Measurements from ENCODE around the gene RFK. TPM values are rescaled to one million over a fixed set of nuclear protein-coding genes. Genes with fewer than 3 reads are reported as not detected.

Gene RFK
- total RNA-seq, 2 donors from 2014 or later: 16.5 to 17.4 TPM

- no peaks in the 10 kb centered on the region for H3K27me3 ChIP-seq (ENCODE audit: control insufficient read depth, insufficient read depth, low read length, poor library complexity, severe bottlenecking)
- WGBS, 2 experiments (ENCODE audit: insufficient coverage in 1 of 2, insufficient read length in 1 of 2): 93 to 96% methylated on average over 5 to 8 of the region's 8 CpGs
- no peak overlapping the region for H3K9ac ChIP-seq (ENCODE audit: extremely low read depth, low read length, poor library complexity, severe bottlenecking)
- no peak overlapping the region for H3K27ac ChIP-seq (ENCODE audit: low read depth, low read length)
- no peaks in the 10 kb centered on the region for H3K36me3 ChIP-seq (ENCODE audit: control insufficient read depth, insufficient read depth, low read length)
- no peak for DNase-seq
- Mint-ChIP-seq H3K27me3 (ENCODE audit: insufficient read depth) (no peaks in the 10 kb centered on the region), H3K36me3 (ENCODE audit: low read depth) (no peaks in the 10 kb centered on the region), H3K4me3 (no peak overlapping the region), H3K4me1 (peaks cover 3% of the 10 kb centered on the region), H3K27ac (no peak overlapping the region), H3K9me3 (no peaks in the 10 kb centered on the region)
- H3K9me3 ChIP-seq (ENCODE audit: control insufficient read depth, low read length): no peaks in the 10 kb centered on the region
- no peak for TF ChIP-seq CTCF (conservative IDR thresholded peaks at IDR 0.05)
- H3K4me3 ChIP-seq (ENCODE audit: low read length): no peak overlapping the region
- no peaks in the 10 kb centered on the region for H3K4me1 ChIP-seq (ENCODE audit: control insufficient read depth, insufficient read depth, low read length)
Measured at GRCh38 chr9:76425677-76426453, 31.6 kb upstream of the RFK start.

GRCh38 chr9:76424491-76424890 is 30.3 kb upstream of the RFK start:
- no peaks in the 10 kb centered on the region for H3K4me1 ChIP-seq (ENCODE audit: control insufficient read depth, insufficient read depth, low read length)
- H3K27me3 ChIP-seq (ENCODE audit: control insufficient read depth, insufficient read depth, low read length, poor library complexity, severe bottlenecking): no peaks in the 10 kb centered on the region
- H3K9me3 ChIP-seq (ENCODE audit: control insufficient read depth, low read length): no peaks in the 10 kb centered on the region
- Mint-ChIP-seq H3K9me3 (no peaks in the 10 kb centered on the region), H3K27ac (no peak overlapping the region), H3K4me1 (peaks cover 3% of the 10 kb centered on the region), H3K27me3 (ENCODE audit: insufficient read depth) (no peaks in the 10 kb centered on the region), H3K36me3 (ENCODE audit: low read depth) (no peaks in the 10 kb centered on the region), H3K4me3 (no peak overlapping the region)
- no peak for DNase-seq
- no peak for TF ChIP-seq CTCF (conservative IDR thresholded peaks at IDR 0.05)
- H3K36me3 ChIP-seq (ENCODE audit: control insufficient read depth, insufficient read depth, low read length): no peaks in the 10 kb centered on the region
- no peak overlapping the region for H3K4me3 ChIP-seq (ENCODE audit: low read length)
- H3K9ac ChIP-seq (ENCODE audit: extremely low read depth, low read length, poor library complexity, severe bottlenecking): no peak overlapping the region
- no peak overlapping the region for H3K27ac ChIP-seq (ENCODE audit: low read depth, low read length)
- 95% methylated on average over 4 of the region's 4 CpGs; no CpG with 5 or more reads in 1 of the 2 experiments for WGBS, 2 experiments (ENCODE audit: insufficient coverage in 1 of 2, insufficient read length in 1 of 2)

GRCh38 chr9:76423216-76424177 is 29.3 kb upstream of the RFK start:
- no peak for DNase-seq
- H3K27ac Mint-ChIP-seq: no peak overlapping the region
- Histone ChIP-seq H3K4me3 (ENCODE audit: low read length) (no peak overlapping the region), H3K9ac (ENCODE audit: extremely low read depth, low read length, poor library complexity, severe bottlenecking) (no peak overlapping the region), H3K27me3 (ENCODE audit: control insufficient read depth, insufficient read depth, low read length, poor library complexity, severe bottlenecking) (no peaks in the 10 kb centered on the region), H3K9me3 (ENCODE audit: control insufficient read depth, low read length) (no peaks in the 10 kb centered on the region), H3K27ac (ENCODE audit: low read depth, low read length) (no peak overlapping the region), H3K36me3 (ENCODE audit: control insufficient read depth, insufficient read depth, low read length) (no peaks in the 10 kb centered on the region), H3K4me1 (ENCODE audit: control insufficient read depth, insufficient read depth, low read length) (no peaks in the 10 kb centered on the region)
- H3K36me3 Mint-ChIP-seq (ENCODE audit: low read depth): no peaks in the 10 kb centered on the region
- H3K4me3 Mint-ChIP-seq: no peak overlapping the region
- 50 to 80% methylated on average over 1 to 2 of the region's 2 CpGs for WGBS, 2 experiments (ENCODE audit: insufficient coverage in 1 of 2, insufficient read length in 1 of 2)
- peaks cover 3% of the 10 kb centered on the region for H3K4me1 Mint-ChIP-seq
- H3K9me3 Mint-ChIP-seq: no peaks in the 10 kb centered on the region
- no peak for TF ChIP-seq CTCF (conservative IDR thresholded peaks at IDR 0.05)
- H3K27me3 Mint-ChIP-seq (ENCODE audit: insufficient read depth): no peaks in the 10 kb centered on the region

Measured in endodermal cell (in vitro differentiated cells).